Measurements from ENCODE around the gene LRRC72.
"Not testable (repeated sequence)": the region's sequence is repeated elsewhere in the genome, so short reads cannot be mapped to it uniquely, and the experiment has no call there.

LRRC72 gene

DNA sequence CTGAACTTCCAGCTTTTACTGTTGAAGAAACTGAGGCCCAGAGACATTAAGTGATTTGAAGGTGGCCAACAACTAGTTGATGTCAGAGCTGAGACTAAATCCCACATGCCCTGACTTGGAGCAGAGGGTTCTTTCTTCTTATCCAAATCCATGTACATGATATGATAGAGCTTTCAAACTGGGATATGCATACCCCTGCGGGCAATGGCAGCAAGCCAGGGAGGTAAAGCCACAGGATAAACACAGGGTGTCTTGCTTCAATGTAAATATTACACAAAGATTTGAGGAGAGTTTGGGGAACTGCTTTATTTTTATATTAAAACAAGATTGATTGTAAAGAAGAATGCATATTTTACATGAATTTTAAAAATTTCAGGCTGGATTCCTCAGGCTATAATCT lies 2.3 kb upstream of the LRRC72 start:
- DNase-seq (ENCODE audit: low spot score): no peak
- in situ Hi-C loops (cut with MboI; ENCODE audit: low pct_unique_long_range_greater_than_20kb, low sequenced_read_pairs, unreplicated experiment): no loop called here
- TF ChIP-seq, protein P1, sequence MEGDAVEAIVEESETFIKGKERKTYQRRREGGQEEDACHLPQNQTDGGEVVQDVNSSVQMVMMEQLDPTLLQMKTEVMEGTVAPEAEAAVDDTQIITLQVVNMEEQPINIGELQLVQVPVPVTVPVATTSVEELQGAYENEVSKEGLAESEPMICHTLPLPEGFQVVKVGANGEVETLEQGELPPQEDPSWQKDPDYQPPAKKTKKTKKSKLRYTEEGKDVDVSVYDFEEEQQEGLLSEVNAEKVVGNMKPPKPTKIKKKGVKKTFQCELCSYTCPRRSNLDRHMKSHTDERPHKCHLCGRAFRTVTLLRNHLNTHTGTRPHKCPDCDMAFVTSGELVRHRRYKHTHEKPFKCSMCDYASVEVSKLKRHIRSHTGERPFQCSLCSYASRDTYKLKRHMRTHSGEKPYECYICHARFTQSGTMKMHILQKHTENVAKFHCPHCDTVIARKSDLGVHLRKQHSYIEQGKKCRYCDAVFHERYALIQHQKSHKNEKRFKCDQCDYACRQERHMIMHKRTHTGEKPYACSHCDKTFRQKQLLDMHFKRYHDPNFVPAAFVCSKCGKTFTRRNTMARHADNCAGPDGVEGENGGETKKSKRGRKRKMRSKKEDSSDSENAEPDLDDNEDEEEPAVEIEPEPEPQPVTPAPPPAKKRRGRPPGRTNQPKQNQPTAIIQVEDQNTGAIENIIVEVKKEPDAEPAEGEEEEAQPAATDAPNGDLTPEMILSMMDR (IDR thresholded peaks at IDR 0.05; ENCODE audit: extremely low read depth, insufficient read depth, missing control alignments): no peak

DNA sequence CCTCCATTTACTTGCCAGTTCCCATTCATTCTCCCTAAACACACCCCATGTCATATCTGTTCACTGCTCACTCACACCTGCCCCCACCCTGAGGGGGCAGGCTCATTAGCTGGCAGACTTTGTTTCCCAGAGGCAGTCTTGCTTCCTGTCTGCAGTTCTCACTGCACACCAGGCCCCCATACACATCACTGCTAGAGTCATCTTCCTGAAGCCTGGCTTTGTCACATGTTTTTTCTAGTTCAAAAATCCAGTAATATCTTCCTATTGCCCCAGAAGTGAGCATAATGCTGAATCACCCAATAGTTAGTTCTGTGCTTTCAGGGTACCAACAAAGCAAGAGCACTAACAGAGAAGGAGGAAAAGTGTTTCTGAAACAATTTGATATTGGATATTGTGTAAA lies 1.9 kb downstream of the LRRC72 start:
- TF ChIP-seq, protein P1 (IDR thresholded peaks at IDR 0.05; ENCODE audit: extremely low read depth, insufficient read depth, missing control alignments): no peak
- no peak for DNase-seq (ENCODE audit: low spot score)
- in situ Hi-C loops (cut with MboI; ENCODE audit: low pct_unique_long_range_greater_than_20kb, low sequenced_read_pairs, unreplicated experiment): no loop called here

DNA sequence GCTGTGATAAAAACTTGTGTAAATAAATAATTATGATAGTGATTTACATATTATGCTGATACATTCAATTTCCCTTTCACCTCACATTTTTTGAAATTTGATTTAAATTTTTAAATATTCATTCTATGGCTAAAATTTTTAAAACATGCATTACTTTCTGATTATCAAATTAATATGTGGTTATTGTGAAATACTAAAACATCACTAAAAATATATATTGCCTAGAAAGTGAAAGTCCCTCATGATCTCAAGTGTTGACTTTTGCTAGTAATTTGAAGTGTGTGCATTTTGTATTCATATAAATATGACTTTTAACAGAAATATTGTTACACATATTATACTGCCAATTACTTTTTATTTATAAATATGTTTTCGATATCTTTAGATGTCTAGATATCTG lies 3.1 kb downstream of the LRRC72 start:
- DNase-seq (ENCODE audit: low spot score): no peak
- TF ChIP-seq, protein P1 (IDR thresholded peaks at IDR 0.05; ENCODE audit: extremely low read depth, insufficient read depth, missing control alignments): no peak
- in situ Hi-C loops (cut with MboI; ENCODE audit: low pct_unique_long_range_greater_than_20kb, low sequenced_read_pairs, unreplicated experiment): no loop called here

DNA sequence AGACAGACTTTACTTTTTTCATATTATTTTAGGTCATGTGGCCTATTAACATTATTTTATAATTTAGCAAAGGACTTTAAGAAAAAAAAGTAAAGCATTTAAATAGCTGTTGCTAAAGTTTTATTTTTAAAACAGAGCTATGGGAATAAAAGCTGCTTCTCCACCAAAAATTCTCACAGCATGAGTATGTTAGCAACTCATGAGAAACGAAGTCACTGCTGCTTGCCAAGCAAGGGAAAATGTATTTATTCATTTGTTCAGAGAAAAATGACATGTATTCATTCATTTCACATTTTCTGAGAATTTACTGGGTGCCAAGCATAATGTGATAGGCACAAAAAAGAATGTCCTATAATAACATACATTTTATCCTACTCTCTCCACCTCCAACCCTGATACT lies 5.1 kb downstream of the LRRC72 start:
- in situ Hi-C loops (cut with MboI; ENCODE audit: low pct_unique_long_range_greater_than_20kb, low sequenced_read_pairs, unreplicated experiment): no loop called here
- TF ChIP-seq, protein P1 (IDR thresholded peaks at IDR 0.05; ENCODE audit: extremely low read depth, insufficient read depth, missing control alignments): no peak
- DNase-seq (ENCODE audit: low spot score): no peak

DNA sequence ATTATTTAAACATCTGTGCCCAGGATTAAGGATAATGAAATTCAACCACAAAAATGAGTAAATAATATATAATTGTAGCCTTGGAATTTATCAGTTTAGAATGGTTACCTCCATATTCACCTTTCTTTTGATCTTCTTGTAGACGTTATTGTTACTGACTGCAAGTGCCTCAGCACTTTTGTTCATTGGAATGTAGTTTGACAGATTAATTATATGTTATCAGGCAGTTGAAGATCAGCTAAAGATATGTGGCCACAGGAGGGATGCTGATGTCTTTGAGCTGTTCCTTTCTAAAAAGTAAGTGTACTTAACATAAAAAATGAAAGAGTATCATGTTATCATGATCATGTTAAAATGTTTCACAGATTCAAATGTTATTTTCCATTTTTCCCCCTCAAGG lies 5.6 kb downstream of the LRRC72 start:
- TF ChIP-seq, protein P1 (IDR thresholded peaks at IDR 0.05; ENCODE audit: extremely low read depth, insufficient read depth, missing control alignments): no peak
- in situ Hi-C loops (cut with MboI; ENCODE audit: low pct_unique_long_range_greater_than_20kb, low sequenced_read_pairs, unreplicated experiment): no loop called here
- DNase-seq (ENCODE audit: low spot score): no peak

DNA sequence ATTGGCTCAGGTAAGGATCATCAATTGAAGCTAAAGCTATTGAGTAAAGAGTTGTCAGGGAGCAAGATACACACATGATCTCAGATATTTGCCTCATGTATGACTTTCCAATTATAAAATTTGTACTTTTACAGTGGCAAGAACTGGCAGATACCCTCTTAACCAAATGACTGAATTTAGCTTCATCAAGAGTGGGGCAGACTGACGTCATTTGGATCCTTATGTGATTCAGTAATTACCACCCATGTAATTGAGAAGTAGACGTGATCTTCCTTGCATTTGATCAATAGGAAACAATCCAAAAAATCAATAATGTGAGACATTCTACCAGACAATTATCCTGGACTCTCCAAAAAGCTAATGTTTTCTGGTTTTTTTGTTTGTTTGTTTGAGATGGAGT lies 8.9 kb downstream of the LRRC72 start:
- in situ Hi-C loops (cut with MboI; ENCODE audit: low pct_unique_long_range_greater_than_20kb, low sequenced_read_pairs, unreplicated experiment): no loop called here
- no peak for DNase-seq (ENCODE audit: low spot score)
- TF ChIP-seq, protein P1 (IDR thresholded peaks at IDR 0.05; ENCODE audit: extremely low read depth, insufficient read depth, missing control alignments): no peak

GRCh38 chr7:16540559-16540958 lies 13.9 kb downstream of the LRRC72 start:
- in situ Hi-C loops (cut with MboI; ENCODE audit: low pct_unique_long_range_greater_than_20kb, low sequenced_read_pairs, unreplicated experiment); DNase-seq (ENCODE audit: low spot score): not testable (repeated sequence)
